Measurements from ENCODE around the gene DDX25. TPM values are rescaled to one million over a fixed set of nuclear protein-coding genes. Genes with fewer than 3 reads are reported as not detected.
A peak's percentile ranks its signal among the peaks of the same experiment; 100 is the strongest.
"Not testable (repeated sequence)": the region's sequence is repeated elsewhere in the genome, so short reads cannot be mapped to it uniquely, and the experiment has no call there.

The DDX25 gene
- total RNA-seq (not detected), polyA plus RNA-seq (not detected)

DNA sequence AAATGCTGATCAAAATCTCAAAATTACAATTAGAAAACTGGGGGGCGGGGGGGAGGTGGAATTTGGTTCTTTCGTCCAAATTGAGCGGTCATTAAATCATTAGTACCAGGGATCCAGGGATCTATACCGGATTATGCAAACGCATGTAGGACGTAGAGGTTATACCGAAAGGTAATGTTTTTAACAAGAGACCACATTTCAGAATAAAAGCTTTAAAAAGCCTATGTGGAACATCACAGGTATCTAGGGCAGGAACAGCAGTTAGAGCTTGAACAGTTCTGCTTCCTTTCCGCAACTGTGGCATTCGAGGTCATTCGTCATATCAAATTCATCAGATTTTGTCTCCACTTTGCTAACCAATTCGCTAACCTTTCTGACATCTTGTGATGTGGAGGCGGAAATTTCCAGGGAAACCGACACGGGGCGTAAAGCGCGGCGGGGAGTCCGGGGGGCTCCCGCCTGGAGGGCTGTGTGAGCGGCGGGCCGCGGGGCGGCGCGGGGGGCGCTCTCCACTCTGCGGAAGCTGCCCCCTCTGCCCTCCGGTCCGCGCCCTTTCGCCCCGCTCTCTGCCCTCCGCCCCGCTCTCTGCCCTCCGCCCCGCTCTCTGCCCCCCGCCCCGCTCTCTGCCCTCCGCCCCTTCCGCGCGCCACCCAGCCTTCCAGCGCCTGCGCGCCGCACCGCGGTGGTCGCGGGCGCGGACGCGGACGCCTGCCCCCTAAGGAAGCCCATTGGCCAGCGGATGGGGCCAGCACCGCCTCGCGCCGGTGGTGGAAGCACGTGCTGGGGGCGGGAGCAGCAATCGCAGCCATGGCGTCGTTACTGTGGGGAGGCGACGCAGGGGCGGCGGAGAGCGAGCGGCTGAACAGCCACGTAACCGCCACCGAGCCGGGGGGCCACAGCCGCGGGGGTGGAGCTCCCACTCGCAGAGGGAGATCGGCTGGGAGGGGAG, at the start of gene DDX25:
Gene DDX25, plus strand, starts transcription at position 798 of the 949 bp plus-strand sequence. Its CDS starts 10 bp downstream, at position 808.
- H3K4me3 ChIP-seq (ENCODE audit: low read length in 2 of 2), result peak within 1 kb of the TSS; percentile 45 to 58
- ChIA-PET CTCF (ENCODE audit: partially characterized antibody) (interaction anchor here (0.7 to 1.6 kb wide), 6 partner anchors 16 to 576 kb away, joined by 3 to 11 read pairs (median 3); partner anchors contain the start of genes CHEK1 and HYLS1), POLR2A (ENCODE audit: partially characterized antibody) (interaction anchor here (0.7 to 2.2 kb wide), 10 partner anchors 14 to 400 kb away, joined by 3 to 52 read pairs (median 6); partner anchors contain the start of genes CHEK1, DCPS, FAM118B and FOXRED1)
- Mint-ChIP-seq H3K36me3 (peaks cover 6 to 19% of the 10 kb centered on the region in 2 donors), H3K9me3 (peaks cover 0 to 3% (median 0%) of the 10 kb centered on the region in 8 donors), H3K27me3 (peaks cover 20 to 26% of the 10 kb centered on the region in 2 donors), H3K4me3 (peak within 1 kb of the TSS; percentile 92 to 97 (median 95)), H3K27ac (peak within 1 kb of the TSS in 6 of 7 donors; percentile 47 to 96 (median 80)), H3K4me1 (peaks cover 20 to 49% (median 37%) of the 10 kb centered on the region in 4 donors)
- H3K36me3 ChIP-seq (ENCODE audit: insufficient read depth, low read length), result peaks cover 13% of the 10 kb centered on the region
- peak; percentile 13 to 40 (median 26) for DNase-seq
- peaks cover 12% of the 10 kb centered on the region for H3K27me3 ChIP-seq (ENCODE audit: insufficient read depth, low read length)
- intact Hi-C loops (cut with micrococcal nuclease), result loop anchor here (1.0 to 5.0 kb wide), 4 partner anchors 17 to 952 kb away; partner anchors contain the start of genes CCDC15, CDON, HYLS1 and STT3A
- H3K4me1 ChIP-seq (ENCODE audit: insufficient read depth, low read length), result peaks cover 18% of the 10 kb centered on the region
- no peak within 1 kb of the TSS for H3K27ac ChIP-seq (ENCODE audit: low read depth, low read length)
- no peaks in the 10 kb centered on the region for H3K9me3 ChIP-seq (ENCODE audit: control insufficient read depth in 1 of 2, low read length in 2 of 2)

GRCh38 chr11:125857670-125858069, 46.6 kb upstream of the DDX25 start:
- H3K27ac ChIP-seq (ENCODE audit: low read depth, low read length); POLR2A ChIA-PET (ENCODE audit: partially characterized antibody): not testable (repeated sequence)

DNA sequence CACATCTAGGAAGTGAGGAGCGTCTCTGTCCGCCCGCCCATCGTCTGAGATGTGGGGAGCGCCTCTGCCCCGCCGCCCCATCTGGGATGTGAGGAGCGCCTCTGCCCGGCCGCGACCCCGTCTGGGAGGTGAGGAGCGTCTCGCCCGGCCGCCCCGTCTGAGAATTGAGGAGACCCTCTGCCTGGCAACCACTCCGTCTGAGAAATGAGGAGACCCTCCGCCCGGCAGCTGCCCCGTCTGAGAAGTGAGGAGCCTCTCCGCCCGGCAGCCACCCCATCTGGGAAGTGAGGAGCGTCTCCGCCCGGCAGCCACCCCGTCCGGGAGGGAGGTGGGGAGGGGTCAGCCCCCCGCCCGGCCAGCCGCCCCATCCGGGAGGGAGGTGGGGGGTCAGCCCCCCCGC, 41.5 kb upstream of the DDX25 start:
- H3K27me3 ChIP-seq (ENCODE audit: insufficient read depth, low read length); H3K4me1 ChIP-seq (ENCODE audit: insufficient read depth, low read length); POLR2A ChIA-PET (ENCODE audit: partially characterized antibody); H3K9me3 ChIP-seq (ENCODE audit: control insufficient read depth in 1 of 2, low read length in 2 of 2); H3K36me3 Mint-ChIP-seq; H3K27ac ChIP-seq (ENCODE audit: low read depth, low read length); CTCF ChIA-PET (ENCODE audit: partially characterized antibody); H3K4me3 Mint-ChIP-seq; H3K27me3 Mint-ChIP-seq; H3K4me3 ChIP-seq (ENCODE audit: low read length in 2 of 2); DNase-seq; intact Hi-C loops (cut with micrococcal nuclease); H3K36me3 ChIP-seq (ENCODE audit: insufficient read depth, low read length); H3K4me1 Mint-ChIP-seq; H3K27ac Mint-ChIP-seq: not testable (repeated sequence)
- H3K9me3 Mint-ChIP-seq, result peaks cover 0 to 14% (median 4%) of the 10 kb centered on the region in 8 donors

More at GRCh38 chr11:125857670-125858069, 46.6 kb upstream of the DDX25 start:
- H3K36me3 Mint-ChIP-seq; CTCF ChIA-PET (ENCODE audit: partially characterized antibody); H3K36me3 ChIP-seq (ENCODE audit: insufficient read depth, low read length); H3K27ac Mint-ChIP-seq; intact Hi-C loops (cut with micrococcal nuclease); H3K4me1 Mint-ChIP-seq; H3K4me3 Mint-ChIP-seq; H3K9me3 ChIP-seq (ENCODE audit: control insufficient read depth in 1 of 2, low read length in 2 of 2); H3K27me3 ChIP-seq (ENCODE audit: insufficient read depth, low read length); DNase-seq; H3K4me3 ChIP-seq (ENCODE audit: low read length in 2 of 2); H3K4me1 ChIP-seq (ENCODE audit: insufficient read depth, low read length): not testable (repeated sequence)
- Mint-ChIP-seq H3K9me3 (peaks cover 0 to 21% (median 14%) of the 10 kb centered on the region in 8 donors), H3K27me3 (peaks cover 12 to 18% of the 10 kb centered on the region in 2 donors)

GRCh38 chr11:125865354-125865753, 39.0 kb upstream of the DDX25 start:
- H3K4me1 Mint-ChIP-seq; H3K4me1 ChIP-seq (ENCODE audit: insufficient read depth, low read length): not testable (repeated sequence)

DNA sequence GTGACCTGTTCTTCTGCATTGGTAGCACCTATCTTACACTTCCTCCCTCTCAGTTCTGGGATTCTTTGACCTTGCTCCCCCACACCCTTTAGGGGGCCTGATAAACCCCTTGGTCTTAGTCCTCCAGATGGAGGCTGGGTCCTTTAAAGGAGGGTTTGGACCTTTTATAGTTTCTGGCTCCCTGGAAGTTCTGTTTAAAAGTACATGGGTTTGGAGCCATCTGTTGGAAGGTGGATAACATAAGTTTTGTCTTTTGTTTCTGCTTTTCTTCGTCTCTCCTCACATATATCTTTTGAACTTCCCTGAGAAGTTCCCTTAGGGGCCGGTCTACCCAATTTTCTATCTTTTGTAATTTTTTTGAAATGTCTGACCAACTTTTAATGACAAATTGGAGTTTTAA, 34.8 kb upstream of the DDX25 start:
- peaks cover 0 to 2% (median under 1%) of the 10 kb centered on the region in 4 donors for H3K4me1 Mint-ChIP-seq
- no peak overlapping the region for H3K27ac ChIP-seq (ENCODE audit: low read depth, low read length)
- H3K4me3 Mint-ChIP-seq, result no peak overlapping the region
- H3K36me3 ChIP-seq (ENCODE audit: insufficient read depth, low read length), result no peaks in the 10 kb centered on the region
- peaks cover 0 to 10% (median under 1%) of the 10 kb centered on the region in 8 donors for H3K9me3 Mint-ChIP-seq
- intact Hi-C loops (cut with micrococcal nuclease), result no loop called here
- POLR2A ChIA-PET (ENCODE audit: partially characterized antibody), result no interaction called here
- no peak overlapping the region for H3K4me3 ChIP-seq (ENCODE audit: low read length in 2 of 2)
- peaks cover 1 to 2% of the 10 kb centered on the region in 2 donors for H3K27me3 Mint-ChIP-seq
- H3K4me1 ChIP-seq (ENCODE audit: insufficient read depth, low read length), result no peaks in the 10 kb centered on the region
- H3K36me3 Mint-ChIP-seq, result no peaks in the 10 kb centered on the region
- CTCF ChIA-PET (ENCODE audit: partially characterized antibody), result no interaction called here
- no peak overlapping the region for H3K27ac Mint-ChIP-seq
- DNase-seq, result no peak
- H3K27me3 ChIP-seq (ENCODE audit: insufficient read depth, low read length), result no peaks in the 10 kb centered on the region
- H3K9me3 ChIP-seq (ENCODE audit: control insufficient read depth in 1 of 2, low read length in 2 of 2), result no peaks in the 10 kb centered on the region

More at GRCh38 chr11:125865354-125865753, 39.0 kb upstream of the DDX25 start:
- H3K27me3 ChIP-seq (ENCODE audit: insufficient read depth, low read length); H3K9me3 Mint-ChIP-seq; H3K9me3 ChIP-seq (ENCODE audit: control insufficient read depth in 1 of 2, low read length in 2 of 2); CTCF ChIA-PET (ENCODE audit: partially characterized antibody); DNase-seq; H3K36me3 ChIP-seq (ENCODE audit: insufficient read depth, low read length); H3K27ac Mint-ChIP-seq; H3K4me3 Mint-ChIP-seq; H3K27ac ChIP-seq (ENCODE audit: low read depth, low read length); H3K36me3 Mint-ChIP-seq; H3K27me3 Mint-ChIP-seq; intact Hi-C loops (cut with micrococcal nuclease); H3K4me3 ChIP-seq (ENCODE audit: low read length in 2 of 2); POLR2A ChIA-PET (ENCODE audit: partially characterized antibody): not testable (repeated sequence)

- Histone ChIP-seq H3K4me1 (ENCODE audit: insufficient read depth, low read length) (no peaks in the 10 kb centered on the region), H3K27me3 (ENCODE audit: insufficient read depth, low read length) (no peaks in the 10 kb centered on the region), H3K9me3 (ENCODE audit: control insufficient read depth in 1 of 2, low read length in 2 of 2) (no peaks in the 10 kb centered on the region), H3K27ac (ENCODE audit: low read depth, low read length) (no peak overlapping the region), H3K36me3 (ENCODE audit: insufficient read depth, low read length) (no peaks in the 10 kb centered on the region), H3K4me3 (ENCODE audit: low read length in 2 of 2) (no peak overlapping the region)
- H3K27me3 Mint-ChIP-seq, result peaks cover 2 to 3% of the 10 kb centered on the region in 2 donors
- peak in 3 of 5 donors; percentile 17 to 25 (median 17) for DNase-seq
- ChIA-PET CTCF (ENCODE audit: partially characterized antibody) (interaction anchor here (0.7 kb wide), 1 partner anchor 1658 kb away, joined by 3 read pairs; no protein-coding TSS in a partner anchor), POLR2A (ENCODE audit: partially characterized antibody) (interaction anchor here (0.6 kb wide), 1 partner anchor 561 kb away, joined by 3 read pairs; no protein-coding TSS in a partner anchor)
- H3K4me1 Mint-ChIP-seq, result peaks cover 0 to 3% (median 1%) of the 10 kb centered on the region in 4 donors
- peak overlapping the region in 1 of 7 donors; percentile 82 for H3K27ac Mint-ChIP-seq
- H3K9me3 Mint-ChIP-seq, result peaks cover 0 to 10% (median under 1%) of the 10 kb centered on the region in 8 donors
- no peak overlapping the region for H3K4me3 Mint-ChIP-seq
- intact Hi-C loops (cut with micrococcal nuclease), result loop anchor here (5.0 kb wide), 2 partner anchors 244 to 524 kb away; partner anchors contain the start of gene CHEK1
- no peaks in the 10 kb centered on the region for H3K36me3 Mint-ChIP-seq
Measured at GRCh38 chr11:125871391-125872137, 32.7 kb upstream of the DDX25 start.

Data from CD4-positive, alpha-beta memory T cell (primary cell).